Embryonic facial prominence (tissue), 1 donor: ENCODE data around the gene PITX2.

ENCODE experiments used
- DNase-seq: peaks from one replicate; pipeline ENCODE4 v3.0.0-alpha.2; 2016; ENCODE audit errors: extremely low spot score

Gene PITX2

DNA sequence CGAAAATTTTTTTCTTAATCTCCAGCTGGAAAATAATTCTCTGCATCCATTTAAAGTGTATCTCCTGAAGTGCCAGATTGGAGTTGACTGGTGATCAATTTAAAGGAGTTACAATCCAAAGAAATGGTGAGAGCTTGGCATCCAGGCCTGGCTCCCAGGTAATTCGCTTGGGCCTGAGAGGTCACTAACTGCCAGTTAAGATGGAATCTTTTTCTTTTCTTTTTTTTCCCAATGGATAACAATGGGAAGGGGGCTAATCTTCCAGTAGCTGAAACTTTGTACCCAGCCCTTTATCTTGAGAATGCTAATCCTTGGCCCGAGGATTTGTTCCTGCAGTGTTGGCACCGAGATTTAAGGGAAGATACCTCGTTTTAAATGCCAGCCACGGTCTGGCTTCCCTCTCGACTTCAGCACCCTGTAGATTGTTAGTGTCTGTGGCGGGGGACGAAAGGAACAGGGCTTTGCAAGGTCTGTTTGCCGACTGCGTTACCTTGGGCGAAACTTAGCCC is 13.3 kb upstream of the PITX2 start:
- no peak for DNase-seq

DNA sequence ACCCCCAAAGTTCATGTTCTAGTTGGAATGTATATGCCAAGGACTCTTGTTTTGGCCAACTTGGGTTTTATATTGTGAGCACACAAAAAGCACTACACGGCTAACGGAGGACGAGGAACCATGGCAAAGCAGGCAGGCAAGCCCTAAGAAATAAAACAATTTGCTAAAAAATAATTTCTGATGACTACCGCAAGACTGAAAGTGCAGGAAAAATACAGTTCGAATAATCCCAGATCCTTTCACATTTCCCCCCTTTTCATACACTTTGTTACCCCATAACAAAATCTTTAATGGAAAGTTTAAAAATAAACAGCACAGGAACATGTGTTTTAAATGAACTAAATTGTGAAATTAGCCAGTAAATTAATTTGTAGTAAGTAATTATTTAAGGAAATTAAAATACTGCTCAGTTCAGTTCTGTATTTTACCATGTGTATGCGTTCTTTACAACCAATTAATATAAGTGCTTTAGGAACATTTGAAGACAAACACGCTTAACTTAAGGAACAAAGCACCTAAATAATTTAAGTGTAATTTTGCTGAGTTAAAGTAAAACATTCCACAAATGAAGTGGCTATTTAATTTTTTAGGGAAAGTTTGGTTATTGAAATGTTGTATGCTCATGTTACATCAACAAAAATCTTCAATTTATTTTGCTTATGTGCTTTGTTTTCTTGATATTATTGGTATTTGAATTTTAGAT is 12.4 kb upstream of the PITX2 start:
- DNase-seq = no peak

DNA sequence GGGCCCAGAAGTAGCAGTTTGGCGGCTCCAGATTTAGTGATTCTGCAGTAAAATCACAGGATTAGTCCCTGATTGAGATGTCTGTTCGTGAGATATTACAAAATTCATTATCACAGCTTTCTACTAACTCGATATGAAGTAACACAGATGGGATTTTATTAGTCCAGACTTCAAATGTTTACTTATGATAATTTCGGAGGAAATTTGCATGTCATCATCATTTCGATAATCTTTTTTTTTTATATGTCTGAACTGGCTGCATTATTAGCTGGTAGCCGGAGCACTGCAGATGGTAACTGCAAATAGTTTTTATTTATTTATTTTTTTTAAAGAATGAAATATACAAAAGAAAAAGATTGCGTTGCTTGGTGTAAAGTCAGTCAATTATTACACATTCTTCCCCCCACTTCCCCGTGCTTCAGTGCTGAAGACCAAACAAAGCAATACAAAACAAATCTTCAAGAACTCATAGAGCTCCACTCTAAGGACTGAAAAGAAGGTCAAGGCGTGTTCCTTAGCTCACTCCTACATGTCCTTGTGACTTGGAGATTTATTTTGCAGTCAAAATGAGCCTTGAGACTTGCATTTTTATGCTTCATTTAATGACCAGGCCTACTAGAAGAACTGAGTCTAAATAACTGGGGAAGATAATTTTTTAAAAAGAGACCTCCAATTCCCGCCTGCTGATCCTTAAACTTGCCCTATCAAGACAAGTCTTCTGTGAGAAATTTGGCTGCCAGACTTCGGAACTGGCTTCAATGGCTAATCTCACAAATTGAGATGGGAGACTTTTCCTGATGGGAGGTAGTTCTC is 11.7 kb upstream of the PITX2 start:
- no peak for DNase-seq

DNA sequence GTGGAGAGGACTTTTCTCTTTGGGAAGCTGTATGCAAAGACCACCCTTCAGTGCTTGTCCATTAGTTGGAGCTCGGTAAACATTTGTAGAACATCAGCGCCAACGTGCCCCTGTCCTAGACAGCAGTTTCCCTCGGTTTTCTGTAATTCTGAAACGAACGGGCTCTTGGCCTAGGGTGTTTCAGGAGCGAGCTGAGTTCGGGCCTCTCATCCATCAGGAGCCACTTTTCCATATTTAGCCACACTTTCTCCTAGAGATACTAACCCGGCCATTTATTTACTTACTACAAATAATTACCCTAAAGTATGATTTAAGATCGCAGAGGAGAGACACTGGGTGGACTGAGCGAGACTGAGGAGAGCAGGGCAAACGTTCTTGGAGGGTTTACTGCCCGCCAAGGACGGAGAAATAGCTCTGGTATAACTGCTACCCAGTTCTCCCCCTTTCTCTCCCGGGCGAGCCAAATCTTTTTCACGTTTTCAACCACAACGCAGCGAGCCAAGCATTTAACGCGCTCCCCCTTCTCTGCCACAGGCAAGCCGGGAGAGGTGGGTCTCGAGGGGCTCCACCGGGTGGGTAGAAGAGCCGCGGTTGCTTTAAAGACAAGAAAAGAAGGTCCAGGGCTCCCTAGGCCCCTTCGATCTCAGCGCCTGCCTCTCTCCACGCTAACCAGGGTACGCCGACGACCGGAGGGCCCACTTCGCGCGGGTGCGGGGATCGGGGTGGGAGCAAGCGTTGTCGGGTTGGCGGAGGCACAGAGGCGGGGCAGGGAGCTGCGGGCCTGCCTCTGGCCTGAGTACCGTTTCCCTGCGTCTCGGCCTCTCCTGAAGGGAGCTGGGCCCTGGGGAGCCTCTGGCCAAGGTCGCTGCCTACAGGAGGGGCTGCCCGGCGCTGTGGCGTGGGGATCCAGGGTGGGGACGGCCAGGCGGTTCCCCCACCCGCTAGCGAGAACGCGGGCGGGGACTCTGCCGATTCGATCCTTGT is 10.8 kb upstream of the PITX2 start:
- no peak for DNase-seq

DNA sequence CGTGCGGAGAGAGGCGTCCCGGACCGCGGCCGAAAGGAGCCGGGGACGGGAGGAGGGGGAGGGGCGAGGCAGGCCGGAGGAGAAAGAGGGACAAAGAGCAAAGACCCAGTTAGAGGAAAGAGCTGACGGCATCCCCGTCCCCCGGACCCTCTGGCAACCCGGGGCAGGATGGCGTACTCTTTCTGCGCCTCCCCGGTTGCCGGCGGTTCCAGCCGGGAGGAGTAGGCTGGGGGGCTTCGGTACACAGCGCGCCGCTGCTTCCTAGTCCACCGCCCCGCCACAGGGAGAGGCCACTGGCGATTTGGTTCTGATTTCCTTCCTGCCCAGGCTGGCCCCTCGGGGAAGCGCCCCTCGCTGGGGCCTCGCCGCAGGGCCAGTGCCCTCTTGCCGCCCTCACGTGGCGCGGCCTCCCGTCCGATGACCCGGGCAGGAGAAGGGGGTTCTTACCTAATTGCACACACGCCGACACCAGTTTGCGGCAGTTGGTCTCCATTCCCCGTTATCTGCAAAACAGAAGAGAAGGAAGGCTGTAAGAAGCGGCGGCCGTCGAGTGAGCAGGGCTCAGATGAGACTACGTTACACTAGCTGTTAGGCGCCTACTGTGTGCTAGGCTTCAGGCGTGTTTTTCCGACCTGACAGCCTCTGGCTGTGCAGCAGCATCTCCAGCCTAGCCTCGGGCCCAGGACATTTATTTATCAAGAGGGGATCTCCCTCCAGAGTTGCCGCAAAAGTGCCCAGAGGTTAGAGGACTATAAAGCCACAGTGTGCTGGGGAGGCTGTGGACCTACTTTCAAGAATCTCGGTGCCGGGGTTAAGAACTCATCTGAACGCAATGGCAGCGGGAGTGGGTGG is 9.9 kb upstream of the PITX2 start:
- DNase-seq = no peak

GRCh38 chr4:110631584-110632505 is 9.0 kb upstream of the PITX2 start:
- DNase-seq = peak; percentile 89

DNA sequence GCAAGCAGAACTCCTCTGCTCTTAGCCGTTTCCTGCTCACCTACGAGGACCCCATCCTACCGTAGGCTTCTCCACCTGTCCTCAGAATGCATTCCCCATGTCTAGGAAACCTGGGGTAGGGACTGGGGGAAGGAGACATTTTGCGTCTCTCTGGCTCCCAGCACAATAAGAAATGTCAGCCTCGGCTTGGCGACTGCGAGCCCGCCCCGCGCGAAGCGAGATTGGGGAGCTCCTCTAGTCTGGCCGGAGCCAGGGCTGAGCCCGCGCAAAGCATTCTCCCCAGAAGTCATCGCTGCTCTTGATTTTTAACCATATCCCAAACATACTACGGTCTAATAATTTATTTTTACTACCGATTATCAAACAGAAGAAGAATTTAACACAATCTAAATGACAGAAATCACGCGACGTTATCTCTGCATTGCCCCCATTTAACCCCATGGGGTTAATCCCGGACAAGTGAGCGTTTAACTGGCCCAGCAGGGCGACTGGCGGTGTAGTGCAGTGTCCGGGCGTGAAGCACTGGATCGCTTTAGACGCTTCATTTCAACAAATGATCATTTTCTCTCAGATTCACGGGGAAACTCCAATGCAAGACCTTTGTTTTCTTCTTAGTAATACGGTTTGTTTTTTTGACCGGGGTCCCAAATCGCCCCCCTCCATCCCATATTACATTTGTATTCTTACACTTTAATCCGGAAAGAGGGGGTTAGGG is 8.0 kb upstream of the PITX2 start:
- DNase-seq = no peak

DNA sequence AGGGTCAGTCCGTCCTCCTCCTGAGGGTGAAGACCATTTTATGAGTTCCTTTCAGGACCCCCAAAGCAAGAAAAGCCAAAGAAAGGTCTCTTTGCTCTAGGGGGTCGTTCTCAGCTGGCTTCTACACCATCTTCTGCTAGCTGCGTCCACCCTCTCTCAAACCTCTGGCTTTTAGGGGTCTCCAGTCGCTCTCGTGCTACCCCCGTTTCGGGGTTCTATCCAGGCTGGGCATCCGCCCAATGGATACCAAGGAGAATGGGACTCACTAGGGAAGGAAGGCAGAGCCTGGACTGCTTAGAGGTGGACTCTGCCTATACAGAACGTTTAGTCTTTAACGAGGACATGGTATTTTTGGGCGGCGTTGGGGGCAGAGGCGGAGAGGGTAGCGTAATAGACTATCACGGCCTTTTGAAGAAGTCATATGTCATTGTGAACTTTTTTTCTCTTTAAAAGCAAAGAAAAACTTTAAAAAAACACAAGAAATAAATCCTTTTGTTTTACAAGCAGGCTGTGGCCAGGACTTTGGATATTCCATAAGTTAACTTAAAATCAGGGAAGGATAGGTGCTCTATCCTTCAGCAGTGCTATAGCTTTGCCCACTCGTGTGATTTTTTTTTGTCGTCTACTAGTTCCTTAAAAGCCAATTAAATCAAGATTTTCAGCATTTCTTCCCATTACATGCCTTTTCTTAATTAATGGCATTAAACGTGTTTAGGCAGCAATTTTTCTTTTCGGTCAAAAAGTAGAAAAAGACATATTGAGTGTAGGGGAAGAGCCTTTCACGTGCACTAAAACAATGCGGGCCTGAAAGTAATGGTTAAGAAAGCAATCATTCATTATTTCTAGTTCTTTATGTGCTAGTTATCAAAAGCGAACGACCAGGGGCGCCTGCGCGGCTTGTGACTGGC is 7.2 kb upstream of the PITX2 start:
- DNase-seq = no peak

DNA sequence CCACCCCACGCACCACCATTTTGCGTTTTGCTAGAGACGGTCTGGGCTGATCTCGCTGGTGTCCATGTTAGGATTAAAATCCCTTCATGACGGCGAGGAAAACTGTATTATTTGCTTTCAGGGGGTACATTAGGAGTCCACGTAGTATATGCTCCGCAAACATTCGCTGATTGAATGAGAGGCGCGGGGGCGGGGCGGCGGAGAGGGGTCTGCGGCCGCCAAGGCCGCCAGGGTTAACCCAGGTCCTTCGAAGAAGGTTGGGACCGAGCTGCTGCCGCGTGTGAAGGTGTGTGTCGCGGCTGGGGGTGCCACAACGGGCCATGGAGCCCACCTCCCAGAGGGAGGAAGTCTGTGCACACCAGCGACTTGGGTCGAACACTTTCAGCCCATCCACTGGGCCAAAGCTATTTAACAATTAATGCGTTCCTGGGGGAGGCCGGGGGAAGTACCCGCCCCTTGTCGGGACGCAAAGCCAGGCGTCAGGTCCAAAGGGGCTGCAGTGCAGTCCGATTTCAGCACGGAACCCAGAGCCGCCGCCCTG is 6.4 kb upstream of the PITX2 start:
- no peak for DNase-seq

DNA sequence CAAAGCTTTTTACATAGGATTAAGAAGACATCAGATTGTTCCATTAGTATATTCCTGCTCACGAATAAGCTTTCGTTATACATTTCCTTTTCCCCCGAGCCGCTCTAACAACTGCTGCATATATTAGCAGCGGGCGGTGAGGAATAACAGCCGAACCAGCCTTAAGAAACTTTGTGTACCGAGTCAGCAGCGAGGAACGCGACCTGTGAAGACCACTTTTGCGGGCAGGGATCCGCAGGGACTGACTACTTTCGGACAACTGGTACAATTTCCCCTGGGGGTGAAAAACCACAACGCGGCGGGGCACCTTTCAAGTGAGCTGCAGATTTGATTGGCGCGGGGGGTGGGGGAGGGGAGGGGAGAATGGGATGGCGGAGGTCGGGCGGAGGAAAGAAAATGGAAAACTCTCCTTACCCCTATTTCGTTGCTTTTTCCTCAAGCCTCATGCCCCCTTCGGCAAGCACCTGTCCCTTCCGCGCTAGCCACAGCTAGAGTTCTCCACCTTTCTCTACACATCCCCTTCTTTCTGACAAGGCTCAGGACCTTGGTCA is 5.9 kb upstream of the PITX2 start:
- DNase-seq = no peak

DNA sequence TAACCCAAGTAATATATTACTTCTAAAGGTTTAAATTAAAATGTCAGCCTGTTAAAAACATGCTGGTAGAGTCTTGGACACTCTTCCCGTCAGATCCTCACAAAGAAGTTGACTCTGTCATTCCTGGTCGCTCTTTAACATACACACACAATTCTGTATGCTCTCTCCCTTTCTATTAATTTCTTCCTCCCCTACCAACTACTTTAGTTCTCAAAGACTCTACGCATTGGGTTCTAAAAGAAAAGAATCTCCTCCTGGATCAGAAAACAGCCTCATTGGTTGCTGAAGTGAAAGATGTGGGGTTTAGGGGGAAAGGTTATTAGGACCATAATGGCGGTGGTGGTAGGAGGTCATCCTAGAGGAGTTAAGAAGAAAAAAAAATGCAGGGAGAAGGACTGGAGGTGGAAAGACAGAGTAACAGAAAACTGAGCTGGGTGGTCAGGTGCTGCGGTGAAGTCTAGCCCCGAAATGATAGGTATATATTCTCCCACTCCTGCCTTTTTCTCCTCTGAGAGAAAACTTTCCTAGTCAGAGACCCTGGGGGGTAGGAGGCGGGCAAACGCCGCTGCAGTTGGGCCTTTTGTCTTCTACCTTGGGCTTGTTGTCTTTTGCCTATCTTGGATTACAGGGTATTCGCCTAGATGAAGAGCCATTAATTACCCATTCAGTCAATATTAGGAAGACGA is 5.2 kb upstream of the PITX2 start:
- DNase-seq = no peak

- DNase-seq = no peak
Observed at GRCh38 chr4:110626532-110627153, 3.8 kb upstream of the PITX2 start.

DNA sequence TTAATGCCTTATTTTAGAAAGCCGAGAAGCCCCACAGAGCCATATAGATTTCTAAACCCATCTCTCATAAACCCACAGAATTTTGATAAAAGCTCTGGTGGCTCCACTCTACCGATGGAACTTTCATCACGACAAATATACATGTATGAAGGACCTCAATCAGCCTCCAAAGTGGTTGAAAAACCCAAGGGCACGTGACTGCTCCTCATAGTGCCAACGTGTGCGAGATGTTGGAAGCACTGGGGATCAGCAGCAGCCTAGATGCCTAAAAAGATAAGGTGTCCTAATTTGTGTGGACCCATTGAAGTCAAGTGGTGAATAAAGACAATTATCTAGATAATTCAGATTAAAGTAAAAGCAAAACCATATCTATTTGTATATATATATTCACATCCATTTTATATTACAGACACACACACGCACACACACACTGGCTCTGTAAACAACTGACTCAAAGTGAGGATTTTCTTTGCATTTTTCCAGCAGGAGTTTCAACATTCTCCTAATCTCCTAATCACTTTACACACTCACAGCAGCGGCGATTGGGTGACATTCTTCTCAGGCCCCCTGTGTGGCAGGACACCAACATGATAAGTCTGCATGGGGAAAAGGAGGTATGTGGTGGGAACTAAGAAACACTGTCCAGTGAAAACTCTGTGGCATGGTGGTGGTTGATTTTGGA is 2.8 kb upstream of the PITX2 start:
- DNase-seq = no peak

- no peak for DNase-seq
Observed at GRCh38 chr4:110624904-110625494, 2.1 kb upstream of the PITX2 start.

DNA sequence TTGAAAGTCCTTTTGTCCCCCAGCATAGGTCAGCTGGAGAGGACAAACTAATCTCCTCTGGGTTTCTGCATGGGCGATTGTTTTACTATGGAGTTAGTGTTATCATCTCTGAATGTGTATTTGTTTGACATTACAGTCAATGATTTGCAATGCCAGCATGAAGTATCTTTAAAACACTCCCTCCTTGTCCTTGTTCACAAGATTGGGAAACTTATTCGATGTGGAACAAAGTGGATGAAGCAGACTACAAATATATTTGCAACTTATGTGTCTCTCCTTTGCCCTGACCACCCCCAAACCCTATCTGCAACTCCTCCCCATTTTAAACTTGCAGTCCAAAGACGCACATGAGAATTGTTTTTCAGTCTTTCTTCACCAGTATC is 1.5 kb upstream of the PITX2 start:
- DNase-seq = no peak
